Kidney glomerular epithelial cell (primary cell): Measurements from ENCODE around the gene DCDC2B.

Experiments
- DNase-seq: peaks from one replicate; lab custom pipeline; 2025; lab: John Stamatoyannopoulos, UW

Gene DCDC2B

GRCh38 chr1:32195972-32196823 lies 12.7 kb upstream of the DCDC2B start:
- no peak for DNase-seq

GRCh38 chr1:32197074-32197473 lies 11.8 kb upstream of the DCDC2B start:
- no peak for DNase-seq

- DNase-seq: no peak
These were observed 11.1 kb upstream of the DCDC2B start for GRCh38 chr1:32197837-32198236.

GRCh38 chr1:32198237-32199042 lies 10.4 kb upstream of the DCDC2B start:
- DNase-seq: no peak

GRCh38 chr1:32199043-32199716 lies 9.7 kb upstream of the DCDC2B start:
- no peak for DNase-seq

- DNase-seq: no peak
These were observed 9.2 kb upstream of the DCDC2B start for GRCh38 chr1:32199717-32200072.

- peak; percentile 59 for DNase-seq
These were observed 8.5 kb upstream of the DCDC2B start, which contains the start of gene CCDC28B for GRCh38 chr1:32200226-32201010. CCDC28B (plus strand) TSS chr1:32200595; CDS start chr1:32201936, 1,341 bp downstream.

- no peak for DNase-seq
These were observed 7.7 kb upstream of the DCDC2B start for GRCh38 chr1:32201011-32201855.

GRCh38 chr1:32204943-32205361 lies 3.9 kb upstream of the DCDC2B start:
- no peak for DNase-seq

- peak; percentile 74 for DNase-seq
These were observed 3.2 kb upstream of the DCDC2B start, which contains the start of gene IQCC for GRCh38 chr1:32205401-32206370. IQCC (plus strand) TSS chr1:32205671; CDS start chr1:32205682, 11 bp downstream.

GRCh38 chr1:32208469-32208868 lies 420 bp upstream of the DCDC2B start:
- no peak for DNase-seq

GRCh38 chr1:32215629-32216480 lies 7.0 kb downstream of the DCDC2B start:
- DNase-seq: peak; percentile 13

GRCh38 chr1:32216566-32216965 lies 7.7 kb downstream of the DCDC2B start:
- no peak for DNase-seq

GRCh38 chr1:32219022-32219421 lies 10.1 kb downstream of the DCDC2B start:
- no peak for DNase-seq

GRCh38 chr1:32220746-32221580 lies 12.1 kb downstream of the DCDC2B start:
- DNase-seq: peak; percentile 79

- no peak for DNase-seq
These were observed 12.7 kb downstream of the DCDC2B start for GRCh38 chr1:32221581-32221979.

GRCh38 chr1:32221980-32222755 lies 13.3 kb downstream of the DCDC2B start, which contains the start of the genes EIF3I and TMEM234:
EIF3I (plus strand) TSS chr1:32222407; CDS start chr1:32222442, 35 bp downstream.
TMEM234 (minus strand) TSS chr1:32222353; CDS start chr1:32222322, 31 bp downstream.
- peak; percentile 78 for DNase-seq
